K562 (cell line): ENCODE data around the gene EBF4. TPM values are rescaled to one million over a fixed set of nuclear protein-coding genes. Genes with fewer than 3 reads are reported as not detected.

ENCODE experiments used
- ATAC-seq: fragments of 200-7000 bp; cut with Tn5 transposase; 3 replicates; pipeline ENCODE4 v1.9.1; 2020; ENCODE audit warnings: moderate library complexity
- BruUV-seq: library from RNA; stranded (reverse); fragments of 400-500 nt; replicated peaks from 2 replicates; lab custom pipeline; 2021; lab: Mats Ljungman, UMichigan
- CTCF ChIA-PET: fragments of 300-600 bp; formaldehyde crosslinking; extraction: SDS; loops from one replicate; lab custom pipeline; 2021; ENCODE audit warnings: low intra/inter-chr PET ratio; lab: Yijun Ruan, JAX
- POLR2A ChIA-PET: fragments of 300-600, 350-650 bp; sonication (Branson Sonifier 250); formaldehyde crosslinking; extraction: SDS; loops from one replicate; lab custom pipeline; 2021; ENCODE audit warnings: antibody characterized with exemption, inconsistent platforms; lab: Yijun Ruan, JAX
- DNase-seq, 4 experiments: peaks; one replicate each; pipeline versions ENCODE4 v3.0.0 to v3.0.0-alpha.2; 2011 to 2018; ENCODE audit warnings: low spot score in 3 of 4, mixed read lengths in 3 of 4; ENCODE audit errors: extremely low read depth in 1 of 4
- FAIRE-seq: peaks from 2 replicates; lab custom pipeline; 2011; peaks lifted over from hg19 to GRCh38; lab: Jason Lieb, UNC
- H2AFZ ChIP-seq: 2 replicates; pipeline ENCODE4 v1.6.0; 2011; ENCODE audit warnings: low read depth, low read length, control low read depth, inconsistent platforms
- H3K27ac ChIP-seq: fragments of 200-600 bp; 3 replicates; pipeline ENCODE4 v1.8.0; 2011; ENCODE audit warnings: low read depth, mild to moderate bottlenecking, control low read depth, inconsistent platforms, low read length, moderate library complexity, mixed read lengths; ENCODE audit errors: extremely low read depth
- H3K27me3 ChIP-seq, 2 experiments: fragments of 300-600 bp in 1 of 2; 2 replicates in 1 of 2; 3 replicates in 1 of 2; pipeline versions ENCODE4 v1.6.0 to v1.8.0; 2011; ENCODE audit warnings: inconsistent platforms in 2 of 2, low read length in 2 of 2, mild to moderate bottlenecking in 1 of 2, mixed read lengths in 1 of 2, moderate library complexity in 1 of 2; ENCODE audit not compliant: control insufficient read depth in 2 of 2, insufficient read depth in 2 of 2
- H3K36me3 ChIP-seq: fragments of 300-600 bp; 3 replicates; pipeline ENCODE4 v1.8.0; 2011; ENCODE audit warnings: mild to moderate bottlenecking, low read length, inconsistent platforms; ENCODE audit not compliant: control insufficient read depth, insufficient read depth
- H3K4me1 ChIP-seq, 2 experiments: fragments of 200-600 bp in 1 of 2; replicated peaks in 1 of 2; 2 replicates in 1 of 2; 3 replicates in 1 of 2; pipeline versions ENCODE4 v1.5.1 to v1.8.0; 2011; ENCODE audit warnings: inconsistent platforms in 2 of 2, low read length in 2 of 2, mild to moderate bottlenecking in 1 of 2, mixed read lengths in 1 of 2, moderate library complexity in 1 of 2; ENCODE audit not compliant: control insufficient read depth in 2 of 2, insufficient read depth in 2 of 2
- H3K4me2 ChIP-seq: 2 replicates; pipeline ENCODE4 v1.6.1; 2011; ENCODE audit warnings: low read length, control low read depth, inconsistent platforms, mixed read lengths; ENCODE audit not compliant: insufficient read depth
- H3K4me3 ChIP-seq: fragments of 200-600 bp; sonication (generic), shearing (Covaris generic); 2 replicates; pipeline ENCODE4 v1.5.1; 2016; ENCODE audit warnings: control low read depth, inconsistent platforms
- H3K79me2 ChIP-seq: fragments of 200-600 bp; 3 replicates; pipeline ENCODE4 v1.8.0; 2011; ENCODE audit warnings: low read length, inconsistent platforms; ENCODE audit not compliant: control insufficient read depth, insufficient read depth
- H3K9ac ChIP-seq, 2 experiments: 2 replicates each; pipeline versions ENCODE4 v1.6.0 to v1.6.1; 2011; ENCODE audit warnings: low read depth in 2 of 2, low read length in 2 of 2, control low read depth in 1 of 2, inconsistent platforms in 1 of 2, mild to moderate bottlenecking in 1 of 2, mixed read lengths in 1 of 2; ENCODE audit not compliant: insufficient read depth in 1 of 2
- H3K9me1 ChIP-seq: one replicate; pipeline ENCODE4 v1.6.0; 2011; ENCODE audit warnings: inconsistent platforms, mild to moderate bottlenecking, low read length, moderate library complexity; ENCODE audit not compliant: control insufficient read depth, insufficient read depth
- H3K9me3 ChIP-seq: replicated peaks from 2 replicates; pipeline ENCODE4 v1.5.1; 2011; ENCODE audit warnings: low read depth, low read length, inconsistent platforms; ENCODE audit not compliant: control insufficient read depth, insufficient read depth
- H4K20me1 ChIP-seq: replicated peaks from 2 replicates; pipeline ENCODE4 v1.6.1; 2011; ENCODE audit warnings: low read length, inconsistent platforms, mixed read lengths; ENCODE audit not compliant: control insufficient read depth, insufficient read depth
- CBX1 ChIP-seq: sonication (generic); IDR thresholded peaks from 2 replicates; pipeline ENCODE4 v1.6.1; 2016; ENCODE audit warnings: antibody characterized with exemption, low read depth, mild to moderate bottlenecking
- ZBTB8A ChIP-seq: fragments of 450-650 bp; IDR thresholded peaks from 2 replicates; pipeline ENCODE4 v1.6.1; 2018; ENCODE audit warnings: mild to moderate bottlenecking, moderate library complexity; ENCODE audit not compliant: partially characterized antibody
- ZFP30 ChIP-seq: fragments of 250-450 bp; sonication (Bioruptor Pico); IDR thresholded peaks from 2 replicates; pipeline ENCODE4 v1.8.0; 2022; ENCODE audit warnings: moderate library complexity, mild to moderate bottlenecking, inconsistent platforms, borderline replicate concordance
- ZNF134 ChIP-seq: fragments of 250-450 bp; sonication (Bioruptor Pico); conservative IDR thresholded peaks from 2 replicates; pipeline ENCODE4 v1.4.0; 2020
- ZNF780A ChIP-seq: fragments of 250-450 bp; sonication (Bioruptor Pico); IDR thresholded peaks from 2 replicates; pipeline ENCODE4 v1.5.0; 2021; ENCODE audit warnings: mild to moderate bottlenecking
- WGBS: fragments of 100-300 bp; shearing (Covaris generic); methylation state at CpG from one replicate; pipeline ENCODE4 v1.1.6; 2016; ENCODE audit warnings: low coverage, mixed read lengths; ENCODE audit not compliant: insufficient coverage; ENCODE audit errors: missing lambda C conversion rate; 5-methylcytosine and 5-hydroxymethylcytosine counted together
- in situ Hi-C: fragments of 300-500 bp; cut with MboI; formaldehyde crosslinking; loops from 4 replicates; pipeline ENCODE4 v1.15.0; 2018; ENCODE audit warnings: inconsistent platforms, mixed read lengths
- intact Hi-C: fragments of 100-400 bp; cut with micrococcal nuclease; formaldehyde crosslinking; loops from 2 replicates; pipeline ENCODE4 v1.14.2; 2022
- polyA plus RNA-seq, 8 experiments: library from polyadenylated mRNA; depleted of rRNA in 4 of 8; stranded (reverse) in 5 of 8; unstranded in 3 of 8; fragments of >200 nt; fragmentation: Nextera tagmentation in 2 of 8; fragmentation: Illumina TruSeq in 1 of 8; extraction: Ambion mirVana in 2 of 8; extraction: Trizol in 1 of 8; gene quantifications; 2 replicates each; pipeline versions ENCODE4 v1.2.1 to v1.2.3, GENCODE V29; 2011 to 2014; ENCODE audit warnings: inconsistent platforms in 1 of 8, missing spikeins in 1 of 8
- total RNA-seq, 7 experiments: library from RNA; depleted of rRNA in 6 of 7; stranded (reverse); fragments of >200 nt in 6 of 7; fragmentation: Illumina TruSeq in 2 of 7; extraction: Trizol in 2 of 7; gene quantifications; 2 replicates each; pipeline versions ENCODE4 v1.2.1 to v1.2.3, GENCODE V29; 2011 to 2021; ENCODE audit warnings: low replicate concordance in 1 of 7
- TF ChIP-seq, protein P1 (sequence below): fragments of 450-650 bp; formaldehyde crosslinking; IDR thresholded peaks from 2 replicates; pipeline ENCODE4 v1.4.0; 2020; ENCODE audit warnings: mild to moderate bottlenecking, moderate library complexity
- TF ChIP-seq, protein P2 (sequence below), 2 experiments: fragments of 450-650 bp; formaldehyde crosslinking in 1 of 2; IDR thresholded peaks; 2 replicates each; pipeline versions ENCODE4 v1.4.0 to v1.6.1; 2014 to 2020; ENCODE audit warnings: mild to moderate bottlenecking in 2 of 2, borderline replicate concordance in 1 of 2, low read depth in 1 of 2
- TF ChIP-seq, protein P3 (sequence below): sonication (generic); formaldehyde crosslinking; IDR thresholded peaks from 2 replicates; pipeline ENCODE4 v1.8.0; 2022; ENCODE audit warnings: mild to moderate bottlenecking, missing genetic modification reagents, borderline replicate concordance

EBF4 gene
- total and polyA plus RNA-seq, 9 of the 15 experiments (the other 6 are each of a cell fraction or from before 2014, with no cell fraction given): 0.09 TPM; not detected in 8

DNA sequence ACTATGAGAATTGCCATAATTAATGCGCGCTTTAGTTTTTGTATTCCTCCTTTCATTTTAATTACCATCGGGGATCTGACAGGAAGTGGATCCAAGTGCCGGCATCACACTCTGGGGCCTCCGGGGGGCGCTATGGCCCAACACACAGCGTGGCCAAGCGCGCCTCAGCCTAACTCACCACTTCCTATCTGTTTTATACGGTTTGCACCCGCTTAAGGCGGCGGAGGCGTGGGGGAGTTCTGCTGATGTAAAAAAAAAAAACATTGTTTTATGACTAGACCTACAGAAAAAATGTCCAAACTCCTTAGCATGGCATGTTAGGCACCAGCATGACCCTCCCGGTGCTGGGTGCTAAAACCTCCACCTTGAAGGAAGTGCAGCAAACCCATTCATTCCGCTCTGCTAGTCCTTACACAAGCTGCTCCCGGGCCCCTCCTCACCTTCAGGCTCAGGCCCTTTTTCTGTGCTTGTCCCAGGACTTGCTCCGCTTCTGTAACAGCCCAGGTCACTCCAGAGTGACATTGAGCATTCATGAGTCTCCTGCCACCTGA is 4.5 kb upstream of the EBF4 start:
- BruUV-seq: no TSS peak
- no peak overlapping the region for H3K27ac ChIP-seq
- ChIA-PET POLR2A (interaction anchor here (0.7 to 0.8 kb wide), 2 partner anchors 20 kb away, joined by 3 read pairs; no protein-coding TSS in a partner anchor), CTCF (interaction anchor here (1.2 kb wide), 1 partner anchor 55 kb away, joined by 4 read pairs; no protein-coding TSS in a partner anchor)
- WGBS: 7% methylated on average over 18 of the region's 18 CpGs
- no peaks in the 10 kb centered on the region for H4K20me1 ChIP-seq
- peaks cover 0 to 9% of the 10 kb centered on the region in 2 experiments; a peak in 3 of 5 replicates for H3K4me1 ChIP-seq
- no peak overlapping the region for H3K9ac ChIP-seq
- no peaks in the 10 kb centered on the region for H3K79me2 ChIP-seq
- ATAC-seq (peak; percentile 95), DNase-seq (peak; percentile 60 to 77 (median 64)), FAIRE-seq (peak; percentile 82)
- peak overlapping the region; percentile 32 for H3K4me2 ChIP-seq
- intact Hi-C loops: loop anchor here (1.0 to 5.0 kb wide), 3 partner anchors 55 to 164 kb away; no protein-coding TSS in a partner anchor
- peaks cover 6 to 28% of the 10 kb centered on the region in 2 experiments; a peak in 4 of 5 replicates for H3K27me3 ChIP-seq
- no peaks in the 10 kb centered on the region for H3K9me3 ChIP-seq
- H3K4me3 ChIP-seq: no peak overlapping the region; the same call in 1 of the 2 replicates
- H3K36me3 ChIP-seq: no peaks in the 10 kb centered on the region
- in situ Hi-C loops: loop anchor here (5.0 kb wide), 1 partner anchor 164 kb away; no protein-coding TSS in a partner anchor
- peak overlapping the region; percentile 85 for H2AFZ ChIP-seq
- no peaks in the 10 kb centered on the region for H3K9me1 ChIP-seq
- TF ChIP-seq, protein P1, sequence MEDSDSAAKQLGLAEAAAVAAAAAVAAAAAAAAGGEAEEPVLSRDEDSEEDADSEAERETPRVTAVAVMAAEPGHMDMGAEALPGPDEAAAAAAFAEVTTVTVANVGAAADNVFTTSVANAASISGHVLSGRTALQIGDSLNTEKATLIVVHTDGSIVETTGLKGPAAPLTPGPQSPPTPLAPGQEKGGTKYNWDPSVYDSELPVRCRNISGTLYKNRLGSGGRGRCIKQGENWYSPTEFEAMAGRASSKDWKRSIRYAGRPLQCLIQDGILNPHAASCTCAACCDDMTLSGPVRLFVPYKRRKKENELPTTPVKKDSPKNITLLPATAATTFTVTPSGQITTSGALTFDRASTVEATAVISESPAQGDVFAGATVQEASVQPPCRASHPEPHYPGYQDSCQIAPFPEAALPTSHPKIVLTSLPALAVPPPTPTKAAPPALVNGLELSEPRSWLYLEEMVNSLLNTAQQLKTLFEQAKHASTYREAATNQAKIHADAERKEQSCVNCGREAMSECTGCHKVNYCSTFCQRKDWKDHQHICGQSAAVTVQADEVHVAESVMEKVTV (CRISPR knock-in tag): peak; percentile 50
- no peak for TF ChIP-seq CBX1
- TF ChIP-seq ZNF134 (CRISPR knock-in tag): no peak
- TF ChIP-seq, protein P2, sequence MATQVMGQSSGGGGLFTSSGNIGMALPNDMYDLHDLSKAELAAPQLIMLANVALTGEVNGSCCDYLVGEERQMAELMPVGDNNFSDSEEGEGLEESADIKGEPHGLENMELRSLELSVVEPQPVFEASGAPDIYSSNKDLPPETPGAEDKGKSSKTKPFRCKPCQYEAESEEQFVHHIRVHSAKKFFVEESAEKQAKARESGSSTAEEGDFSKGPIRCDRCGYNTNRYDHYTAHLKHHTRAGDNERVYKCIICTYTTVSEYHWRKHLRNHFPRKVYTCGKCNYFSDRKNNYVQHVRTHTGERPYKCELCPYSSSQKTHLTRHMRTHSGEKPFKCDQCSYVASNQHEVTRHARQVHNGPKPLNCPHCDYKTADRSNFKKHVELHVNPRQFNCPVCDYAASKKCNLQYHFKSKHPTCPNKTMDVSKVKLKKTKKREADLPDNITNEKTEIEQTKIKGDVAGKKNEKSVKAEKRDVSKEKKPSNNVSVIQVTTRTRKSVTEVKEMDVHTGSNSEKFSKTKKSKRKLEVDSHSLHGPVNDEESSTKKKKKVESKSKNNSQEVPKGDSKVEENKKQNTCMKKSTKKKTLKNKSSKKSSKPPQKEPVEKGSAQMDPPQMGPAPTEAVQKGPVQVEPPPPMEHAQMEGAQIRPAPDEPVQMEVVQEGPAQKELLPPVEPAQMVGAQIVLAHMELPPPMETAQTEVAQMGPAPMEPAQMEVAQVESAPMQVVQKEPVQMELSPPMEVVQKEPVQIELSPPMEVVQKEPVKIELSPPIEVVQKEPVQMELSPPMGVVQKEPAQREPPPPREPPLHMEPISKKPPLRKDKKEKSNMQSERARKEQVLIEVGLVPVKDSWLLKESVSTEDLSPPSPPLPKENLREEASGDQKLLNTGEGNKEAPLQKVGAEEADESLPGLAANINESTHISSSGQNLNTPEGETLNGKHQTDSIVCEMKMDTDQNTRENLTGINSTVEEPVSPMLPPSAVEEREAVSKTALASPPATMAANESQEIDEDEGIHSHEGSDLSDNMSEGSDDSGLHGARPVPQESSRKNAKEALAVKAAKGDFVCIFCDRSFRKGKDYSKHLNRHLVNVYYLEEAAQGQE (IDR thresholded peaks at IDR 0.05; ENCODE audit: borderline replicate concordance): peak; percentile 58; the same call in 1 of the 2 replicates
- TF ChIP-seq, protein P2 (CRISPR knock-in tag; IDR thresholded peaks at IDR 0.05; ENCODE audit: low read depth): no peak
- TF ChIP-seq ZFP30 (CRISPR knock-in tag): no peak
- TF ChIP-seq, protein P3, sequence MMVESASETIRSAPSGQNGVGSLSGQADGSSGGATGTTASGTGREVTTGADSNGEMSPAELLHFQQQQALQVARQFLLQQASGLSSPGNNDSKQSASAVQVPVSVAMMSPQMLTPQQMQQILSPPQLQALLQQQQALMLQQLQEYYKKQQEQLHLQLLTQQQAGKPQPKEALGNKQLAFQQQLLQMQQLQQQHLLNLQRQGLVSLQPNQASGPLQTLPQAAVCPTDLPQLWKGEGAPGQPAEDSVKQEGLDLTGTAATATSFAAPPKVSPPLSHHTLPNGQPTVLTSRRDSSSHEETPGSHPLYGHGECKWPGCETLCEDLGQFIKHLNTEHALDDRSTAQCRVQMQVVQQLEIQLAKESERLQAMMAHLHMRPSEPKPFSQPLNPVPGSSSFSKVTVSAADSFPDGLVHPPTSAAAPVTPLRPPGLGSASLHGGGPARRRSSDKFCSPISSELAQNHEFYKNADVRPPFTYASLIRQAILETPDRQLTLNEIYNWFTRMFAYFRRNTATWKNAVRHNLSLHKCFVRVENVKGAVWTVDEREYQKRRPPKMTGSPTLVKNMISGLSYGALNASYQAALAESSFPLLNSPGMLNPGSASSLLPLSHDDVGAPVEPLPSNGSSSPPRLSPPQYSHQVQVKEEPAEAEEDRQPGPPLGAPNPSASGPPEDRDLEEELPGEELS (CRISPR knock-in tag): no peak
- TF ChIP-seq ZNF780A: no peak
- TF ChIP-seq ZBTB8A: no peak
